Measurements from ENCODE around the gene KCNK18.

DNA sequence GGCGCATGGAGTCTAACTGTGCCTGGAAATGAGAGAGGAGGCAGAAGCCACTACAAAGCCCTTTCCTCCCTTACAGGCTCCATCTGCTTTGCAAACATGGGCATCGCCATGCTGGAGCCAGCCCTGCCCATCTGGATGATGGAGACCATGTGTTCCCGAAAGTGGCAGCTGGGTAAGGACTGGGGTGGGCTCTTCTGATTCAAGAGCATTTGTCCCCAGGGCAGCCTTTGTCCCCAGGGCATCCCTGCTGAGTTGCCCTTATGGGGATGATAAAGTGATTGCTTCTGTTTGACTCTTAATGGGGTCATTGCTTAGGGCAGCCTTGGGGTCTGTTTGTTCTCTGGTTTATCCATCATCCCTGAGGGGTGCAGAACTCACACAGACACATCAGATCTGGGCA, 60.4 kb downstream of the KCNK18 start:
- TF ChIP-seq, protein P1, sequence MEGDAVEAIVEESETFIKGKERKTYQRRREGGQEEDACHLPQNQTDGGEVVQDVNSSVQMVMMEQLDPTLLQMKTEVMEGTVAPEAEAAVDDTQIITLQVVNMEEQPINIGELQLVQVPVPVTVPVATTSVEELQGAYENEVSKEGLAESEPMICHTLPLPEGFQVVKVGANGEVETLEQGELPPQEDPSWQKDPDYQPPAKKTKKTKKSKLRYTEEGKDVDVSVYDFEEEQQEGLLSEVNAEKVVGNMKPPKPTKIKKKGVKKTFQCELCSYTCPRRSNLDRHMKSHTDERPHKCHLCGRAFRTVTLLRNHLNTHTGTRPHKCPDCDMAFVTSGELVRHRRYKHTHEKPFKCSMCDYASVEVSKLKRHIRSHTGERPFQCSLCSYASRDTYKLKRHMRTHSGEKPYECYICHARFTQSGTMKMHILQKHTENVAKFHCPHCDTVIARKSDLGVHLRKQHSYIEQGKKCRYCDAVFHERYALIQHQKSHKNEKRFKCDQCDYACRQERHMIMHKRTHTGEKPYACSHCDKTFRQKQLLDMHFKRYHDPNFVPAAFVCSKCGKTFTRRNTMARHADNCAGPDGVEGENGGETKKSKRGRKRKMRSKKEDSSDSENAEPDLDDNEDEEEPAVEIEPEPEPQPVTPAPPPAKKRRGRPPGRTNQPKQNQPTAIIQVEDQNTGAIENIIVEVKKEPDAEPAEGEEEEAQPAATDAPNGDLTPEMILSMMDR (IDR thresholded peaks at IDR 0.05) = no peak
- no peak for TF ChIP-seq POLR2A (IDR thresholded peaks at IDR 0.05)
